ENCODE data around the gene RUBCN.
"Not testable (repeated sequence)": the region's sequence is repeated elsewhere in the genome, so short reads cannot be mapped to it uniquely, and the experiment has no call there.

Gene RUBCN

GRCh38 chr3:197631989-197632388 is 104.7 kb downstream of the RUBCN start:
- not testable (repeated sequence) for DNase-seq; H3K79me1 ChIP-seq (ENCODE audit: low read length); H3K4me3 ChIP-seq (ENCODE audit: low read depth, low read length); H3K4me2 ChIP-seq (ENCODE audit: low read length); H4K8ac ChIP-seq (ENCODE audit: low read depth, low read length); H2BK5ac ChIP-seq (ENCODE audit: low read depth, low read length, poor library complexity); H3K79me2 ChIP-seq (ENCODE audit: control insufficient read depth, insufficient read depth, low read length, poor library complexity); H3K9me3 ChIP-seq (ENCODE audit: insufficient read depth, low read depth, low read length); H3K4ac ChIP-seq (ENCODE audit: low read depth, low read length); H3K4me1 ChIP-seq (ENCODE audit: control insufficient read depth in 1 of 2, insufficient read depth in 2 of 2, low read length in 2 of 2); H3K14ac ChIP-seq (ENCODE audit: low read length); H4K12ac ChIP-seq (ENCODE audit: low read depth, low read length); H2BK12ac ChIP-seq (ENCODE audit: low read length); H2AFZ ChIP-seq (ENCODE audit: insufficient read depth, low read length, poor library complexity); H3K27me3 ChIP-seq (ENCODE audit: insufficient read depth, low read length); H2BK120ac ChIP-seq (ENCODE audit: insufficient read depth, low read length, poor library complexity); H3K27ac ChIP-seq (ENCODE audit: low read depth, low read length); H2AK5ac ChIP-seq (ENCODE audit: low read length); H3K9ac ChIP-seq (ENCODE audit: low read length); H3K18ac ChIP-seq (ENCODE audit: low read length); H3K23ac ChIP-seq (ENCODE audit: low read length); H4K91ac ChIP-seq (ENCODE audit: low read depth, low read length); H3K36me3 ChIP-seq (ENCODE audit: control insufficient read depth in 1 of 2, insufficient read depth in 2 of 2, low read length in 2 of 2)
- WGBS (ENCODE audit: extremely low coverage, insufficient coverage, insufficient read length): no CpG with 5 or more reads among the region's 11 CpGs

- not testable (repeated sequence) for H3K27me3 ChIP-seq (ENCODE audit: insufficient read depth, low read length); H2BK12ac ChIP-seq (ENCODE audit: low read length); H2BK5ac ChIP-seq (ENCODE audit: low read depth, low read length, poor library complexity); H2AFZ ChIP-seq (ENCODE audit: insufficient read depth, low read length, poor library complexity); H3K79me2 ChIP-seq (ENCODE audit: control insufficient read depth, insufficient read depth, low read length, poor library complexity); H3K9ac ChIP-seq (ENCODE audit: low read length); H3K14ac ChIP-seq (ENCODE audit: low read length); H3K4me1 ChIP-seq (ENCODE audit: control insufficient read depth in 1 of 2, insufficient read depth in 2 of 2, low read length in 2 of 2); H3K9me3 ChIP-seq (ENCODE audit: insufficient read depth, low read depth, low read length); H3K27ac ChIP-seq (ENCODE audit: low read depth, low read length); DNase-seq; H4K91ac ChIP-seq (ENCODE audit: low read depth, low read length); H4K8ac ChIP-seq (ENCODE audit: low read depth, low read length); H3K36me3 ChIP-seq (ENCODE audit: control insufficient read depth in 1 of 2, insufficient read depth in 2 of 2, low read length in 2 of 2); H2BK120ac ChIP-seq (ENCODE audit: insufficient read depth, low read length, poor library complexity); H3K4ac ChIP-seq (ENCODE audit: low read depth, low read length); H3K4me3 ChIP-seq (ENCODE audit: low read depth, low read length); H3K79me1 ChIP-seq (ENCODE audit: low read length); H3K18ac ChIP-seq (ENCODE audit: low read length); H4K12ac ChIP-seq (ENCODE audit: low read depth, low read length); H3K23ac ChIP-seq (ENCODE audit: low read length); H3K4me2 ChIP-seq (ENCODE audit: low read length); H2AK5ac ChIP-seq (ENCODE audit: low read length)
- no CpG with 5 or more reads among the region's 12 CpGs for WGBS (ENCODE audit: extremely low coverage, insufficient coverage, insufficient read length)
Measured at GRCh38 chr3:197630766-197631165, 105.9 kb downstream of the RUBCN start.

- not testable (repeated sequence) for H2BK120ac ChIP-seq (ENCODE audit: insufficient read depth, low read length, poor library complexity); H3K79me1 ChIP-seq (ENCODE audit: low read length); H3K9ac ChIP-seq (ENCODE audit: low read length); H3K27me3 ChIP-seq (ENCODE audit: insufficient read depth, low read length); H3K4me1 ChIP-seq (ENCODE audit: control insufficient read depth in 1 of 2, insufficient read depth in 2 of 2, low read length in 2 of 2); H4K91ac ChIP-seq (ENCODE audit: low read depth, low read length); H3K4ac ChIP-seq (ENCODE audit: low read depth, low read length); H3K23ac ChIP-seq (ENCODE audit: low read length); H3K4me2 ChIP-seq (ENCODE audit: low read length); H2BK5ac ChIP-seq (ENCODE audit: low read depth, low read length, poor library complexity); DNase-seq; H3K14ac ChIP-seq (ENCODE audit: low read length); H4K8ac ChIP-seq (ENCODE audit: low read depth, low read length); H3K27ac ChIP-seq (ENCODE audit: low read depth, low read length); H3K18ac ChIP-seq (ENCODE audit: low read length); H3K79me2 ChIP-seq (ENCODE audit: control insufficient read depth, insufficient read depth, low read length, poor library complexity); H3K4me3 ChIP-seq (ENCODE audit: low read depth, low read length); H3K9me3 ChIP-seq (ENCODE audit: insufficient read depth, low read depth, low read length); H4K12ac ChIP-seq (ENCODE audit: low read depth, low read length); H2AK5ac ChIP-seq (ENCODE audit: low read length); H3K36me3 ChIP-seq (ENCODE audit: control insufficient read depth in 1 of 2, insufficient read depth in 2 of 2, low read length in 2 of 2); H2AFZ ChIP-seq (ENCODE audit: insufficient read depth, low read length, poor library complexity); H2BK12ac ChIP-seq (ENCODE audit: low read length)
- no CpG with 5 or more reads among the region's 14 CpGs for WGBS (ENCODE audit: extremely low coverage, insufficient coverage, insufficient read length)
Measured at GRCh38 chr3:197629286-197629685, 107.4 kb downstream of the RUBCN start.

- Histone ChIP-seq H2BK120ac (ENCODE audit: insufficient read depth, low read length, poor library complexity) (peak overlapping the region; percentile 46), H4K91ac (ENCODE audit: low read depth, low read length) (peak overlapping the region; percentile 73), H3K14ac (ENCODE audit: low read length) (peak overlapping the region; percentile 85), H3K27ac (ENCODE audit: low read depth, low read length) (peak overlapping the region; percentile 72), H3K4me3 (ENCODE audit: low read depth, low read length) (peak overlapping the region; percentile 97), H4K12ac (ENCODE audit: low read depth, low read length) (peak overlapping the region; percentile 91), H3K4ac (ENCODE audit: low read depth, low read length) (peak overlapping the region; percentile 69), H4K8ac (ENCODE audit: low read depth, low read length) (peak overlapping the region; percentile 98), H3K9ac (ENCODE audit: low read length) (peak overlapping the region; percentile 87), H2BK5ac (ENCODE audit: low read depth, low read length, poor library complexity) (peak overlapping the region; percentile 82), H3K18ac (ENCODE audit: low read length) (peak overlapping the region; percentile 79), H3K4me2 (ENCODE audit: low read length) (peak overlapping the region; percentile 74)
- WGBS (ENCODE audit: extremely low coverage, insufficient coverage, insufficient read length): no CpG with 5 or more reads among the region's 73 CpGs
- H2AFZ ChIP-seq (ENCODE audit: insufficient read depth, low read length, poor library complexity); H2AK5ac ChIP-seq (ENCODE audit: low read length); H3K79me2 ChIP-seq (ENCODE audit: control insufficient read depth, insufficient read depth, low read length, poor library complexity); H3K79me1 ChIP-seq (ENCODE audit: low read length); H3K23ac ChIP-seq (ENCODE audit: low read length); H3K9me3 ChIP-seq (ENCODE audit: insufficient read depth, low read depth, low read length); H2BK12ac ChIP-seq (ENCODE audit: low read length); H3K36me3 ChIP-seq (ENCODE audit: control insufficient read depth in 1 of 2, insufficient read depth in 2 of 2, low read length in 2 of 2); H3K27me3 ChIP-seq (ENCODE audit: insufficient read depth, low read length); H3K4me1 ChIP-seq (ENCODE audit: control insufficient read depth in 1 of 2, insufficient read depth in 2 of 2, low read length in 2 of 2): not testable (repeated sequence)
- DNase-seq: peak; percentile 70 to 85
Measured at GRCh38 chr3:197627772-197628523, 108.8 kb downstream of the RUBCN start.
